ENCODE results near the gene PATE3.

Gene PATE3

GRCh38 chr11:125807909-125808308, 20.0 kb downstream of the PATE3 start:
- TF ChIP-seq CTCF (IDR thresholded peaks at IDR 0.05; ENCODE audit: control insufficient read depth, insufficient read depth, low read depth, low read length, missing control alignments) = no peak
- no peak for DNase-seq (ENCODE audit: low read depth)
- no peak overlapping the region for H3K4me3 ChIP-seq (ENCODE audit: control insufficient read depth, low read depth, low read length)

GRCh38 chr11:125833016-125833415, 45.1 kb downstream of the PATE3 start, which contains the start of gene PATE4:
PATE4 (plus strand) TSS chr11:125833316; CDS start chr11:125833360, 44 bp downstream.
- no peak within 1 kb of the TSS for H3K4me3 ChIP-seq (ENCODE audit: control insufficient read depth, low read depth, low read length)
- TF ChIP-seq CTCF (IDR thresholded peaks at IDR 0.05; ENCODE audit: control insufficient read depth, insufficient read depth, low read depth, low read length, missing control alignments) = no peak
- DNase-seq (ENCODE audit: low read depth) = no peak

GRCh38 chr11:125835748-125836147, 47.8 kb downstream of the PATE3 start:
- no peak for TF ChIP-seq CTCF (IDR thresholded peaks at IDR 0.05; ENCODE audit: control insufficient read depth, insufficient read depth, low read depth, low read length, missing control alignments)
- no peak overlapping the region for H3K4me3 ChIP-seq (ENCODE audit: control insufficient read depth, low read depth, low read length)
- DNase-seq (ENCODE audit: low read depth) = no peak
